Measurements from ENCODE around the gene KRTAP10-3. TPM values are rescaled to one million over a fixed set of nuclear protein-coding genes. Genes with fewer than 3 reads are reported as not detected.

Gene KRTAP10-3
- total and polyA plus RNA-seq, 2 of the 13 experiments (the other 11 are each of a cell fraction or from before 2014, with no cell fraction given) = not detected

DNA sequence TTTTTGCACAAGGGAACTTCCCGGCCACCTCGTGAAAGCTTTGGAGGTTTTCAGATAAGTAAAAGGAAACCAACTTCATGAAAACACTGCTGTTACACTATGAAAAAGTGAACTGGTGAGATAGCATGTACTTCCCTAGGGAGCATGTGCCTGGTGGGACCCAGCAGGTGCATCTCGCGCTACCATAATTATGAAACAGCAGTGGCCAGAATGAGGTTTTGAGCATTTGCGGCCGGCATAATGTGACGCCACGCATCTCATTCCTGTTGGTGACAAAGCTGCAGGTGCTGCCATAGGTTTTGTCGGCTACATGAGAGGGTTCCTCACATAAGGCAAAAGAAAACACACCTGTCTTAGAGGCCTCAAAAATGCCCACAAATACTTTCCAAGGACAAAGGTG lies 1.7 kb downstream of the KRTAP10-3 start:
- Histone ChIP-seq H3K27ac (ENCODE audit: extremely low read length, insufficient read depth, low read length) (no peak overlapping the region), H3K4me1 (ENCODE audit: insufficient read depth, low read length) (no peaks in the 10 kb centered on the region), H3K9me3 (ENCODE audit: low read length) (no peaks in the 10 kb centered on the region), H3K36me3 (replicated peaks in 1 of 2; ENCODE audit: control insufficient read depth in 1 of 2, insufficient read depth in 2 of 2, low read length in 2 of 2) (no peaks in the 10 kb centered on the region), H3K4me3 (replicated peaks in 1 of 3; ENCODE audit: insufficient read depth in 1 of 3, low read depth in 2 of 3, low read length in 3 of 3) (no peak overlapping the region), H3K4me2 (ENCODE audit: low read depth, low read length) (no peak overlapping the region), H3K79me2 (ENCODE audit: insufficient read depth, low read length) (no peaks in the 10 kb centered on the region), H3K9ac (ENCODE audit: insufficient read depth, low read depth, low read length) (no peak overlapping the region), H4K20me1 (ENCODE audit: insufficient read depth, low read length) (no peaks in the 10 kb centered on the region), H2AFZ (ENCODE audit: low read length) (no peak overlapping the region), H3K27me3 (ENCODE audit: control insufficient read depth in 1 of 2, insufficient read depth in 2 of 2, low read length in 2 of 2) (peaks cover 0 to 11% of the 10 kb centered on the region in 2 experiments; a peak in 2 of 5 replicates)
- DNase-seq (ENCODE audit: low spot score) (no peak), ATAC-seq (no peak), FAIRE-seq (no peak)
- intact Hi-C loops (cut with micrococcal nuclease; ENCODE audit: unreplicated experiment) = no loop called here
- in situ Hi-C loops (cut with HindIII; ENCODE audit: extremely low pct_ligation_motif_present, low pct_unique_long_range_greater_than_20kb) = no loop called here
- ChIA-PET POLR2A (no interaction called here), CTCF (ENCODE audit: low intra/inter-chr PET ratio, low total read pairs) (no interaction called here)
- TF ChIP-seq ZNF75D (CRISPR knock-in tag; IDR thresholded peaks at IDR 0.05; ENCODE audit: borderline replicate concordance) (no peak), ZBTB7B (CRISPR knock-in tag; IDR thresholded peaks at IDR 0.05) (no peak), FOXK2 (IDR thresholded peaks at IDR 0.05) (no peak), ZNF782 (CRISPR knock-in tag; IDR thresholded peaks at IDR 0.05; ENCODE audit: borderline replicate concordance) (no peak), GLI4 (CRISPR knock-in tag; IDR thresholded peaks at IDR 0.05; ENCODE audit: borderline replicate concordance) (no peak), NCOR1 (IDR thresholded peaks at IDR 0.05; ENCODE audit: borderline replicate concordance, low read length) (no peak), IRF2 (CRISPR knock-in tag; IDR thresholded peaks at IDR 0.05) (no peak)
- TF ChIP-seq, protein P1, sequence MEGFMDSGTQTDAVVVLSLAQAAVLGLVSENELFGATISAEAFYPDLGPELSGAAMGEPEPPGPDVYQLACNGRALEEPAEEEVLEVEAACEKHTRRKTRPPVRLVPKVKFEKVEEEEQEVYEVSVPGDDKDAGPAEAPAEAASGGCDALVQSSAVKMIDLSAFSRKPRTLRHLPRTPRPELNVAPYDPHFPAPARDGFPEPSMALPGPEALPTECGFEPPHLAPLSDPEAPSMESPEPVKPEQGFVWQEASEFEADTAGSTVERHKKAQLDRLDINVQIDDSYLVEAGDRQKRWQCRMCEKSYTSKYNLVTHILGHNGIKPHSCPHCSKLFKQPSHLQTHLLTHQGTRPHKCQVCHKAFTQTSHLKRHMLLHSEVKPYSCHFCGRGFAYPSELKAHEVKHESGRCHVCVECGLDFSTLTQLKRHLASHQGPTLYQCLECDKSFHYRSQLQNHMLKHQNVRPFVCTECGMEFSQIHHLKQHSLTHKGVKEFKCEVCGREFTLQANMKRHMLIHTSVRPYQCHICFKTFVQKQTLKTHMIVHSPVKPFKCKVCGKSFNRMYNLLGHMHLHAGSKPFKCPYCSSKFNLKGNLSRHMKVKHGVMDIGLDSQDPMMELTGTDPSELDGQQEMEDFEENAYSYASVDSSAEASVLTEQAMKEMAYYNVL (CRISPR knock-in tag; IDR thresholded peaks at IDR 0.05; ENCODE audit: borderline replicate concordance) = no peak
- TF ChIP-seq, protein P2, sequence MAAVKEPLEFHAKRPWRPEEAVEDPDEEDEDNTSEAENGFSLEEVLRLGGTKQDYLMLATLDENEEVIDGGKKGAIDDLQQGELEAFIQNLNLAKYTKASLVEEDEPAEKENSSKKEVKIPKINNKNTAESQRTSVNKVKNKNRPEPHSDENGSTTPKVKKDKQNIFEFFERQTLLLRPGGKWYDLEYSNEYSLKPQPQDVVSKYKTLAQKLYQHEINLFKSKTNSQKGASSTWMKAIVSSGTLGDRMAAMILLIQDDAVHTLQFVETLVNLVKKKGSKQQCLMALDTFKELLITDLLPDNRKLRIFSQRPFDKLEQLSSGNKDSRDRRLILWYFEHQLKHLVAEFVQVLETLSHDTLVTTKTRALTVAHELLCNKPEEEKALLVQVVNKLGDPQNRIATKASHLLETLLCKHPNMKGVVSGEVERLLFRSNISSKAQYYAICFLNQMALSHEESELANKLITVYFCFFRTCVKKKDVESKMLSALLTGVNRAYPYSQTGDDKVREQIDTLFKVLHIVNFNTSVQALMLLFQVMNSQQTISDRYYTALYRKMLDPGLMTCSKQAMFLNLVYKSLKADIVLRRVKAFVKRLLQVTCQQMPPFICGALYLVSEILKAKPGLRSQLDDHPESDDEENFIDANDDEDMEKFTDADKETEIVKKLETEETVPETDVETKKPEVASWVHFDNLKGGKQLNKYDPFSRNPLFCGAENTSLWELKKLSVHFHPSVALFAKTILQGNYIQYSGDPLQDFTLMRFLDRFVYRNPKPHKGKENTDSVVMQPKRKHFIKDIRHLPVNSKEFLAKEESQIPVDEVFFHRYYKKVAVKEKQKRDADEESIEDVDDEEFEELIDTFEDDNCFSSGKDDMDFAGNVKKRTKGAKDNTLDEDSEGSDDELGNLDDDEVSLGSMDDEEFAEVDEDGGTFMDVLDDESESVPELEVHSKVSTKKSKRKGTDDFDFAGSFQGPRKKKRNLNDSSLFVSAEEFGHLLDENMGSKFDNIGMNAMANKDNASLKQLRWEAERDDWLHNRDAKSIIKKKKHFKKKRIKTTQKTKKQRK (IDR thresholded peaks at IDR 0.05; ENCODE audit: low read length) = no peak
- BruUV-seq (replicated peaks) = no TSS peak
- WGBS (ENCODE audit: low lambda C conversion rate) = 74% methylated on average over 9 of the region's 9 CpGs
